NCI-H526 treated with DMSO at 0.1 percent for 48 hours (cell line): ENCODE data around the gene GAREM2.

Source experiments
- DNase-seq: peaks from one replicate; lab custom pipeline; 2025; lab: John Stamatoyannopoulos, UW

The GAREM2 gene

GRCh38 chr2:26187537-26188104 is 14.7 kb downstream of the GAREM2 start:
- DNase-seq, result no peak

- no peak for DNase-seq
Observed at GRCh38 chr2:26189123-26189522, 16.2 kb downstream of the GAREM2 start.

GRCh38 chr2:26189751-26190150 is 16.9 kb downstream of the GAREM2 start:
- DNase-seq, result no peak

- no peak for DNase-seq
Observed at GRCh38 chr2:26190369-26190768, 17.5 kb downstream of the GAREM2 start.

- no peak for DNase-seq
Observed at GRCh38 chr2:26191316-26192159, 18.6 kb downstream of the GAREM2 start.

DNA sequence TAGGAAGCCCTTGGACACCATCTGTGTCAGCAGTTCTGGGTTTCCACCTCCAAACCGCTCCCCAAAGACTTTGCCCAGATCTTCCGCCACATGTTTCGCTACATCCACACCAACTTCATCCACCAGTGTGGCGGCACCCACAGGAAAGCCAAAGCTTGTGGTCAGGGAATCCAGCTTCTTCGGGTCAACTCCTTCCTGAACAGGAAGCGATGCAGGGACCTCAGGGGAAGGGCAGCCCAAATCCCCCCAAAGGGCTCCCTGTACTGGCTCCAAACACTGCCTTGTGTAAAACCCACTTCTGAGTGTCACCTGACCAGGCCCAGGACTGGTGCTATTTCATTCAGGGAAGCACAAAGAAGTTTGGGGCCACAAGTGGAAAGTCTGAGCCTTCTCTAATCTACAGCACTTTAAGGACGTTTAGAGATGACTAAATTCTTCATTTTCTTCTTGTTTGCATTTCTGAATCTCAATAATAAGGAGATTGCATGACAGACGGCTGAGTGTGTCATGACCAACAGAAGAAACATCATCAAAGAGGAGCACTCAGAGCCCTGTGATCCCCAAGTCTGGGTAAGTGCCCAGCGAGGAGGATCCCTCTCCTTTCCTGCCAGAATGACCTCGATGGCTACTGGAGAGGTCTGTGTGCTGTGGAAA is 20.8 kb downstream of the GAREM2 start:
- DNase-seq, result no peak

DNA sequence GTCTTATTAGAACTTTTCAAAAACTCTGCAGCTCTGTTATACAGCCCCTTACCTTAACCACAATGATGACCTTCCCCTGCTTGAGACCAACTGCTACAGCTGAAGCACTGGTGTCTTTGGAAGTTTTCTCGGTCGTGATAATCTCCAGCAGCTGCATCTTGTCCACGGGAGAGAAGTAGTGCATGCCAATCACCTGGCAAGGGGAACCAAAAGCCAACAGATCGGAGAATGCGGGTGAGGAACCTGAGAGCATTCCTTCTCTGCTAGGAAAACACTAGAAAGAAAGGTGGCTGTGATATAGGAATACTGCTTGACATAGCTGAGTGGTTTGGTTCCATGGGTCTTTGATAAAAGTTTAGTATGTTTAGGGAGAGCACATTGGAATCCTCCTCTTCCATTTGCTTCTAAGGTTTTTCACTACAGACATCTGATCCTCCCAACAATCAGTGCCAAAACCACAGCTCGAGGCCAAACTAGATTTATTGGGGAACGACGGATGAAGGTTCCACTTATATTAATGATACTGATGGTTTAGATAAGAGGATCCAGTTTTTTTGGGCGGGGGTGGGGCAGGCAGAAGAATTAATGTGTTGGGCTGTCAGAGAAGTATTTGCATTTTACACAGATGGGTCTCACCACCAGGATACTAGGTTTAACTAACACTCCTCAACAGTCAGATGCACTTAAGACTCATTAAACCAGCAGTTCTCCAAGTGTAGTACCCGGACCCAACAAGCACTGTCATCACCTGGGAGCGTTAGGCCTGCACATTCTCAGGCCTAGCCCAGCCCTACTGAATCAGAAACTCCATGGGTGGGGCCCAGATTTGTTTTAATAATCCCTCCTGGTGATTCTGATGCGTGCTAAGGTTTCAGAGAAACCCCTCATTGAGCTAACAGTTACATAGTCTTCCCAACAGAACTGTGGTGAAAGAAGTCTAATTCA is 22.4 kb downstream of the GAREM2 start:
- no peak for DNase-seq

- DNase-seq, result no peak
Observed at GRCh38 chr2:26196683-26197418, 24.0 kb downstream of the GAREM2 start.

GRCh38 chr2:26197516-26197915 is 24.6 kb downstream of the GAREM2 start:
- no peak for DNase-seq

GRCh38 chr2:26202981-26203490 is 30.1 kb downstream of the GAREM2 start:
- DNase-seq, result no peak

- no peak for DNase-seq
Observed at GRCh38 chr2:26203906-26204305, 31.0 kb downstream of the GAREM2 start.

- no peak for DNase-seq
Observed at GRCh38 chr2:26212011-26212410, 39.1 kb downstream of the GAREM2 start.

DNA sequence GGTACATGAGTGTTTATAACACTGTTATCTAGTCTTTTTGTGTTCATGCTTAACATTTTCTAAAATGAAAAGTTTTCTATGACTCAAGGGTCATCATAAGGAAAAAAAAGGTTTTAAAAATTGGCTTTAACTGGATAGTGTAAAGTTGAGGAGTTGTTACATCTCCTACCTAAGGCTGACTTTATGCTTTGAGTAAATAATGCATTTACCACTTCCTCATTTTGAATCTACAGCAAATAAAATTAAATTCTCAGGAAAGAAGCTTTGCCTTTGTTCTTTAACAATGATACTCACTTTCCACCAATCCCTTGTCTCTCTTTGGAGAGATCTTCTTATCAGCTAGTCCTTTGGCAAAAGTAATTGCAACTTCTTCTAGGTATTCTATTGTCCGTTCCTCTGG is 41.9 kb downstream of the GAREM2 start:
- DNase-seq, result no peak

DNA sequence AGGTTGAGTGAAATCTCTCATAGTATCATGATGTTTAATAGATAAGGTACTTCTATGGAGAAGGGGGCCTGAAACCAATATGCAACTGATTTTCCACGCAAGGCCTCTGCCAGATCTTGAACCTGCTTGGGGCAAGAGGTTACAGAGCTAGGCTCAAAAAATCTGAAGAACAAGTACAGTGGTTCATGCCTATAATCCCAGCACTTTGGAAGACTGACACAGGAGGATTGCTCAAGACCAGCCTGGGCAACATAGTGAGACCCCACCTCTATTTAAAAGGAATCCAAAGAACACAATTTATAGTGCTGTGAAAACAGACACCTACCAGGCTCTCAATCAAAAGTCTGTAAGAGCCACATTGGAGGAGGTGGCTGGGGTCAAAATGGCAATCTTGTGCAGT is 42.9 kb downstream of the GAREM2 start:
- no peak for DNase-seq

GRCh38 chr2:26216587-26216986 is 43.7 kb downstream of the GAREM2 start:
- no peak for DNase-seq

DNA sequence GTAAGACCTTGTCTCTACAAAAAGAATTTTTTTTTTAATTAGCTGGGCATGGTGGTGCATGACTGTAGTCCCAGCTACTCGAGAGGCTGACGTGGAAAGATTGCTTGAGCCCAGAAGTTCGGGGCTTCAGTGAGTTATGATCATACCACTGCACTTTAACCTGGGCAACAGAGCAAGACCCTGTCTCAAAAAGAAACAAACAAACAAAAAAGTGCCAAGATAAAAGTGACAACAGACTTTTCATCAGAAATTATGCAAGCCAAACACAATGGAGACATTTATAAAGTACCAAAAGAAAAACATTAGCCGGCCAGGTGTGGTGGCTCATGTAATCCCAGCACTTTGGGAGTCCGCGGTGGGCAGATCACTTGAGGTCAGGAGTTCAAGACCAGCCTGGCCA is 44.8 kb downstream of the GAREM2 start:
- no peak for DNase-seq

DNA sequence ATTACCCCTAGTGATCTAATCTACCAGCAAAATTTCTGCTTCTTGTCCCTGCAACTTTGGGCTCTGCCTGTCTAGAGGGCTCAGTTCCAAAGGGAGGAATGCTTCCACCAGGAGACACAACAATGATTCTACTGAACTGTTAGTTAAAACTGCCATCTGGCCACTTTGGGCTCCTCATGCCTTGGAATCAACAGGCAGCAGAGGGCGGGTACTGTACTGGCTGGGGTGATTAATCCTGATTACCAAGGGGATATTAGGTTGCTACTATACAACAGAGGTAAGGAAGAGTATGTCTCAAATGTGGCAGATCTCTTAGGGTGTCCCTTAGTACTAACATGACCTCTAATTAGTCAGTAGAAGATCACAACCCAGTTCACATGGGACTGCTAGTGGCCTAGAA is 50.1 kb downstream of the GAREM2 start:
- DNase-seq, result no peak

DNA sequence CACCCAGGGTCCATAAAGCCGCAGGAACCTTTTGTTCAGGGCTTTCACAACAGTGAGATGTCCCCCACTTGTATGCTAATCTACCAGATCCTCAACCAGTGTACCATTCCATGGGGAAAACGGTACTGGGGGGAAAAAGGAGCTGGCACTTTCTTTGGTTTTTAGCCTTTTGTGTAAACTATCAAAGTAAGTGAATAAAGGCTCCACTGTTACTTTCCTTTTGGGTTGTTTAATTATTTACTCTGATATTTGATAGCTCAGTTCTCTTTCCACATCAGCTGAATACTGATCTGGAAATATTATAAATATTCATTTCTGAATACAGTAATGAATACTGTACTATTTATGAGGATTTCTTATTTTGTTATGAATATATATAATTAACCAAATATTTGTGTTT is 51.2 kb downstream of the GAREM2 start:
- no peak for DNase-seq

DNA sequence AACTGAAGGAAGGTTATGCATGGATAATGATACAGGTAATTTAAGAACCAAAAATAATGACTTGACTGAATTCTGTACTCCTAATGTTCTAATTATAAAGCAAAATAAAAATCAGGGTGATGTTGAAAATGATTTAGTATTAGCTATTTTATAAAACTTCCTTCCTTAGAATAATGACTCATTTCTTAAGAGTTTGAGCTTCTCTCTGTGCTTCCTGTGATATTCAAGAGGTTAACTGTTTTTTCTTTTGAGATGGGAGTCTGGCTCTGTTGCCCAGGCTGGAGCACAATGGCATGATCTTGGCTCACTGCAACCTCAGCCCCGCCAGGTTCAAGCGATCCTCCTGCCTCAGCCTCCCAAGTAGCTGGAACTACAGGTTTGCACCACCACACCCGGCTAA is 56.7 kb downstream of the GAREM2 start:
- DNase-seq, result no peak

GRCh38 chr2:26230806-26231205 is 57.9 kb downstream of the GAREM2 start:
- no peak for DNase-seq

DNA sequence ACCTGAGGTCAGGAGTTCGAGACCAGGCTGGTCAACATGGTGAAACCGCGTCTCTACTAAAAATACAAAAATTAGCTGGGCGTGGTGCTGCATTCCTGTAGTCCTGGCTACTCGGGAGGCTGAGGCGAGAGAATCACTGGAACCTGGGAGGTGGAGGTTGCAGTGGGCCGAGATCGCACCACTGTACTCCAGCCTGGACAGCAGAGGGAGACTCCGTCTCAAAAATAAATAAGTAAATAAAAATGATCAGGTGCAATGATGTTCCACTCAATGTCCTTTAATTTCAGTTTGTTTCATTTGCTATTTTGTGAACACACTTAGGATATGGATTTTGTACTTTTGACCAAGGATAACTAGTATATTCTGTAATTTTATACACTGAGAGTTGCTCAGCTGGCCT is 62.2 kb downstream of the GAREM2 start:
- DNase-seq, result no peak
